ENCODE measurements around the gene WBP1. TPM values are rescaled to one million over a fixed set of nuclear protein-coding genes. Genes with fewer than 3 reads are reported as not detected.

The WBP1 gene
- total and polyA plus RNA-seq, 2 donors (not counting 3 experiments of a cell fraction or from before 2014, with no cell fraction given): 50.5 to 209 TPM

GRCh38 chr2:74413001-74413698 lies 45.1 kb upstream of the WBP1 start:
- Histone ChIP-seq H3K4me3 (replicated peaks in 1 of 3; ENCODE audit: insufficient read depth in 1 of 3, low read depth in 1 of 3, low read length in 3 of 3) (no peak overlapping the region), H3K4me2 (ENCODE audit: insufficient read depth, low read length) (no peak overlapping the region), H2AFZ (ENCODE audit: low read depth, low read length) (no peak overlapping the region), H3K4me1 (ENCODE audit: control insufficient read depth, extremely low read depth, insufficient read depth, low read length) (peaks cover 6% of the 10 kb centered on the region), H3K9ac (replicated peaks; ENCODE audit: extremely low read depth, insufficient read depth, low read length) (no peak overlapping the region), H3K9me3 (replicated peaks; ENCODE audit: control insufficient read depth, insufficient read depth, low read length) (no peaks in the 10 kb centered on the region), H3K27ac (ENCODE audit: insufficient read depth, low read depth, low read length) (no peak overlapping the region), H3K79me2 (ENCODE audit: control insufficient read depth, insufficient read depth, low read length) (no peaks in the 10 kb centered on the region), H3K36me3 (ENCODE audit: control insufficient read depth in 2 of 2, extremely low read depth in 1 of 2, insufficient read depth in 2 of 2, low read length in 2 of 2) (no peaks in the 10 kb centered on the region), H4K20me1 (replicated peaks; ENCODE audit: control insufficient read depth, extremely low read depth, insufficient read depth, low read length) (no peaks in the 10 kb centered on the region), H3K27me3 (ENCODE audit: control insufficient read depth in 2 of 2, insufficient read depth in 2 of 2, low read length in 2 of 2) (peaks cover 33 to 35% of the 10 kb centered on the region in 2 experiments), H3K9me1 (replicated peaks; ENCODE audit: control insufficient read depth, extremely low read depth, insufficient read depth, low read length) (no peaks in the 10 kb centered on the region)
- DNase-seq (ENCODE audit: low read depth, low spot score) (no peak), FAIRE-seq (no peak)
- POLR2A ChIA-PET: no interaction called here
- intact Hi-C loops (cut with micrococcal nuclease) (no loop called here), dilution Hi-C loops (cut with MboI; ENCODE audit: extremely low pct_ligation_motif_present, low sequenced_read_pairs) (no loop called here)
- BruUV-seq (replicated peaks): no TSS peak
- TF ChIP-seq GATA2 (IDR thresholded peaks at IDR 0.05; ENCODE audit: insufficient read depth, insufficient read length, low read depth, low read length) (no peak), CTCF (IDR thresholded peaks at IDR 0.05; ENCODE audit: extremely low read depth in 1 of 2, insufficient read depth in 1 of 2, low read depth in 1 of 2, low read length in 2 of 2) (no peak), POLR2AphosphoS5 (IDR thresholded peaks at IDR 0.05; ENCODE audit: insufficient read depth, low read depth, low read length) (no peak), JUN (IDR thresholded peaks at IDR 0.05; ENCODE audit: borderline replicate concordance, insufficient read depth, insufficient read length, low read depth) (no peak), MYC (IDR thresholded peaks at IDR 0.05; ENCODE audit: low read depth, low read length) (no peak), FOS (IDR thresholded peaks at IDR 0.05; ENCODE audit: borderline replicate concordance, insufficient read depth, low read length) (no peak), EZH2 (IDR thresholded peaks at IDR 0.05; ENCODE audit: borderline replicate concordance, low read depth, low read length, severe bottlenecking) (no peak), MAX (IDR thresholded peaks at IDR 0.05; ENCODE audit: insufficient read depth, insufficient read length) (no peak), POLR2A (IDR thresholded peaks at IDR 0.05; ENCODE audit: low read depth, low read length) (no peak)
- CTCF ChIA-PET: no interaction called here

Measured in endothelial cell of umbilical vein (primary cell).